H9 (cell line): ENCODE data around the gene SEMA7A. TPM values are rescaled to one million over a fixed set of nuclear protein-coding genes. Genes with fewer than 3 reads are reported as not detected.

ENCODE experiments used
- DNase-seq: peaks from one replicate; pipeline ENCODE4 v3.0.0-alpha.2; 2017
- H2AFZ ChIP-seq: one replicate; pipeline ENCODE4 v1.6.1; 2013; ENCODE audit warnings: mild to moderate bottlenecking, low read length, control low read depth, moderate library complexity
- H2AK5ac ChIP-seq: 2 replicates; pipeline ENCODE4 v1.6.1; 2013; ENCODE audit warnings: low read length, control low read depth, mixed read lengths; ENCODE audit not compliant: insufficient read length
- H2BK120ac ChIP-seq: one replicate; pipeline ENCODE4 v1.6.1; 2013; ENCODE audit warnings: low read depth, mild to moderate bottlenecking, low read length, control low read depth, inconsistent platforms; ENCODE audit not compliant: poor library complexity, severe bottlenecking
- H2BK12ac ChIP-seq: 2 replicates; pipeline ENCODE4 v1.6.1; 2013; ENCODE audit warnings: low read length, control low read depth, mixed read lengths, low read depth; ENCODE audit not compliant: insufficient read length
- H2BK15ac ChIP-seq: 2 replicates; pipeline ENCODE4 v1.6.1; 2013; ENCODE audit warnings: low read depth, low read length, control low read depth
- H2BK20ac ChIP-seq: one replicate; pipeline ENCODE4 v1.6.1; 2013; ENCODE audit warnings: low read depth, mild to moderate bottlenecking, low read length, control low read depth, inconsistent platforms; ENCODE audit not compliant: poor library complexity, severe bottlenecking
- H2BK5ac ChIP-seq: 2 replicates; pipeline ENCODE4 v1.6.1; 2013; ENCODE audit warnings: low read length, control low read depth, mixed read lengths; ENCODE audit not compliant: insufficient read length
- H3K14ac ChIP-seq: 2 replicates; pipeline ENCODE4 v1.6.1; 2013; ENCODE audit warnings: low read length, control low read depth; ENCODE audit not compliant: insufficient read depth
- H3K18ac ChIP-seq: 2 replicates; pipeline ENCODE4 v1.6.1; 2013; ENCODE audit warnings: low read depth, mild to moderate bottlenecking, mixed read lengths, low read length, control low read depth; ENCODE audit not compliant: insufficient read length
- H3K23ac ChIP-seq: 2 replicates; pipeline ENCODE4 v1.6.1; 2013; ENCODE audit warnings: low read length, control low read depth, mixed read lengths, low read depth; ENCODE audit not compliant: insufficient read length
- H3K23me2 ChIP-seq: 2 replicates; pipeline ENCODE4 v1.6.1; 2013; ENCODE audit warnings: low read depth, mild to moderate bottlenecking, mixed read lengths, low read length, control low read depth; ENCODE audit not compliant: insufficient read length, poor library complexity, severe bottlenecking
- H3K27ac ChIP-seq: 2 replicates; pipeline ENCODE4 v1.5.1; 2013; ENCODE audit warnings: low read length, control low read depth, mixed read lengths, low read depth; ENCODE audit not compliant: insufficient read length
- H3K27me3 ChIP-seq: 2 replicates; pipeline ENCODE4 v1.6.1; 2013; ENCODE audit warnings: low read length, control low read depth, inconsistent platforms; ENCODE audit not compliant: insufficient read depth
- H3K4ac ChIP-seq: 2 replicates; pipeline ENCODE4 v1.6.1; 2013; ENCODE audit warnings: low read depth, mild to moderate bottlenecking, control low read depth, inconsistent platforms, low read length, moderate library complexity
- H3K4me1 ChIP-seq: 2 replicates; pipeline ENCODE4 v1.6.1; 2013; ENCODE audit warnings: low read length, control low read depth, inconsistent platforms; ENCODE audit not compliant: insufficient read depth
- H3K4me2 ChIP-seq: 2 replicates; pipeline ENCODE4 v1.6.1; 2013; ENCODE audit warnings: low read length, control low read depth, mixed read lengths; ENCODE audit not compliant: insufficient read length, insufficient read depth
- H3K56ac ChIP-seq: 2 replicates; pipeline ENCODE4 v1.6.1; 2013; ENCODE audit warnings: low read depth, mild to moderate bottlenecking, mixed read lengths, low read length, control low read depth; ENCODE audit not compliant: insufficient read length
- H3K79me1 ChIP-seq: 2 replicates; pipeline ENCODE4 v1.6.1; 2013; ENCODE audit warnings: low read depth, mild to moderate bottlenecking, moderate library complexity, low read length, control low read depth, inconsistent platforms; ENCODE audit not compliant: insufficient read depth, poor library complexity, severe bottlenecking
- H3K79me2 ChIP-seq: 2 replicates; pipeline ENCODE4 v1.6.1; 2013; ENCODE audit warnings: low read length, control low read depth, inconsistent platforms; ENCODE audit not compliant: insufficient read depth
- H3K9ac ChIP-seq: 2 replicates; pipeline ENCODE4 v1.6.1; 2013; ENCODE audit warnings: low read length, control low read depth, mixed read lengths; ENCODE audit not compliant: insufficient read length; ENCODE audit errors: extremely low read depth
- H3K9me3 ChIP-seq: one replicate; pipeline ENCODE4 v1.6.1; 2013; ENCODE audit warnings: low read depth, low read length, inconsistent platforms; ENCODE audit not compliant: control insufficient read depth
- H3T11ph ChIP-seq: one replicate; pipeline ENCODE4 v1.6.1; 2013; ENCODE audit warnings: mild to moderate bottlenecking, low read length, control low read depth, inconsistent platforms
- H4K20me1 ChIP-seq: one replicate; pipeline ENCODE4 v1.6.1; 2013; ENCODE audit not compliant: control insufficient read depth, insufficient read length, insufficient read depth
- H4K5ac ChIP-seq: 2 replicates; pipeline ENCODE4 v1.6.1; 2013; ENCODE audit warnings: low read depth, mild to moderate bottlenecking, mixed read lengths, low read length, control low read depth; ENCODE audit not compliant: insufficient read length
- H4K8ac ChIP-seq: replicated peaks from 2 replicates; pipeline ENCODE4 v1.6.1; 2013; ENCODE audit warnings: low read length, control low read depth, mixed read lengths, low read depth; ENCODE audit not compliant: insufficient read length
- H4K91ac ChIP-seq: 2 replicates; pipeline ENCODE4 v1.6.1; 2013; ENCODE audit warnings: low read depth, mild to moderate bottlenecking, moderate library complexity, mixed read lengths, low read length, control low read depth; ENCODE audit not compliant: insufficient read length
- H3K27ac Mint-ChIP-seq, 3 experiments: 2 replicates in 2 of 3; 3 replicates in 1 of 3; pipeline ENCODE4 v1.8.0; 2020 to 2021; ENCODE audit warnings: mixed read lengths in 3 of 3, mild to moderate bottlenecking in 1 of 3, moderate library complexity in 1 of 3
- H3K27me3 Mint-ChIP-seq: 2 replicates; pipeline ENCODE4 v1.8.0; 2021; ENCODE audit warnings: low read depth, mild to moderate bottlenecking, moderate library complexity, mixed read lengths
- H3K36me3 Mint-ChIP-seq, 3 experiments: 2 replicates in 2 of 3; 3 replicates in 1 of 3; pipeline ENCODE4 v1.8.0; 2020 to 2021; ENCODE audit warnings: low read depth in 3 of 3, mixed read lengths in 3 of 3; ENCODE audit not compliant: insufficient read depth in 1 of 3
- H3K4me1 Mint-ChIP-seq, 2 experiments: 2 replicates each; pipeline ENCODE4 v1.8.0; 2020; ENCODE audit warnings: mixed read lengths in 2 of 2
- H3K4me3 Mint-ChIP-seq, 2 experiments: 2 replicates in 1 of 2; 3 replicates in 1 of 2; pipeline ENCODE4 v1.8.0; 2020 to 2021; ENCODE audit warnings: mild to moderate bottlenecking in 2 of 2, mixed read lengths in 2 of 2, moderate library complexity in 1 of 2
- H3K9me3 Mint-ChIP-seq, 2 experiments: 2 replicates in 1 of 2; 3 replicates in 1 of 2; pipeline ENCODE4 v1.8.0; 2020; ENCODE audit warnings: mild to moderate bottlenecking in 2 of 2, mixed read lengths in 2 of 2, moderate library complexity in 1 of 2
- CTCF ChIP-seq: fragments of 200-600 bp; sonication (generic); conservative IDR thresholded peaks from 3 replicates; pipeline ENCODE4 v1.8.0; 2021; ENCODE audit warnings: antibody characterized with exemption, mild to moderate bottlenecking
- WGBS: extraction: QIAGEN DNeasy Blood & Tissue Kit; methylation state at CpG from one replicate; pipeline ENCODE4 v1.1.7; 2013; ENCODE audit warnings: missing lambda C conversion rate, low lambda C conversion rate, mixed read lengths; ENCODE audit not compliant: insufficient read length; ENCODE audit errors: extremely low coverage; 5-methylcytosine and 5-hydroxymethylcytosine counted together
- total RNA-seq: library from RNA; stranded (reverse); gene quantifications from 2 replicates; pipeline ENCODE4 v1.2.1, GENCODE V29; 2021

SEMA7A gene
- total RNA-seq, 1 experiment from 2014 or later = 5.7 TPM

DNA sequence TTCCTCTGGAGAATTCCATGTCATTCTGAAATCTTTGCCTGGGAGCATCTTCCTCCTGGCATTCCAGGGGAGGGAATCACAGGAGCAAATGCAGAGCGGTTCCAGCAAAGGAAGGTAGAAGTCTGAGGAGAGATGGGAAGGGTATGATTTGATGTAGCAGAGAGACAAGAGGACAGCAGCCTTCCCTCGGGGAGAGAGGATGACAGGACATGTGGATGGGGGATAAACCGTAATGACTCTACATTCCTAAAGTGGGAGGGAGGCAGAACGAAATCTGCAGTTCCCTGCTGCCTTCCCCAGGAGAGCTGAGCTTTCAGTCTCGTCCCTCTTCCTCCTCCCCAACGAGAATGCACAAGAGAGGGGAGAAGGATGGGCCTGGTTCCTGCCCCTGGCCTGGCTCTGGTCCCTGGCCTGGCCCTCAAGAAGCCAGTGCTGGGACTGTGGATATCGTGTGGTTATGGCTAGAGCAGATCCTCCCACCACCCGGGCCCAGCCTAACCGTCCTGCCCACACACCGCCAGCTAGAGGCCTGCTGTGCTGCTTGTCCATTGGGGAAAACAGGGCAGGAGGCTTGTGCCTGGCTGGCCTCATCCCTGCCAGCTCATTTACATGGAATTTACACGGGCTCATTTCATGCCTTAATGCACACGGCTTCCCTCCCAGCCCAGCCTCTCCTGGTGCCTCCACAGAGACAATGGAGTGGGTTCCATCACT, 26.6 kb downstream of the SEMA7A start:
- Histone ChIP-seq H3K18ac (no peak overlapping the region), H3K27ac (no peak overlapping the region), H3K9me3 (no peaks in the 10 kb centered on the region), H2BK5ac (no peak overlapping the region), H3T11ph (no peak overlapping the region), H3K23ac (no peak overlapping the region), H3K4me1 (no peaks in the 10 kb centered on the region; the same call in 1 of the 2 replicates), H3K4ac (no peak overlapping the region), H4K20me1 (no peaks in the 10 kb centered on the region), H2BK12ac (no peak overlapping the region), H3K27me3 (no peaks in the 10 kb centered on the region), H3K14ac (no peak overlapping the region; the same call in 1 of the 2 replicates), H2AFZ (no peak overlapping the region), H2AK5ac (no peak overlapping the region), H3K56ac (no peak overlapping the region), H4K91ac (no peak overlapping the region), H2BK120ac (no peak overlapping the region), H4K5ac (no peak overlapping the region), H2BK20ac (no peak overlapping the region), H3K4me2 (no peak overlapping the region), H3K79me2 (no peaks in the 10 kb centered on the region), H3K23me2 (no peaks in the 10 kb centered on the region), H2BK15ac (no peak overlapping the region), H3K79me1 (no peaks in the 10 kb centered on the region), H4K8ac (no peak overlapping the region), H3K9ac (no peak overlapping the region)
- DNase-seq = no peak
- peak overlapping the region in 1 of 3 experiments; percentile 18; a peak in 2 of 7 replicates for H3K27ac Mint-ChIP-seq
- TF ChIP-seq CTCF = no peak
- no peaks in the 10 kb centered on the region for H3K9me3 Mint-ChIP-seq
- no peaks in the 10 kb centered on the region; the same call in 1 of the 2 replicates for H3K27me3 Mint-ChIP-seq
- peaks cover 9 to 24% of the 10 kb centered on the region in 2 experiments for H3K4me1 Mint-ChIP-seq
- H3K4me3 Mint-ChIP-seq = no peak overlapping the region
- WGBS = no CpG with 5 or more reads among the region's 12 CpGs
- peaks cover 3 to 8% (median 5%) of the 10 kb centered on the region in 3 experiments; a peak in 3 of 7 replicates for H3K36me3 Mint-ChIP-seq
